Mucosa of stomach (tissue), 1 donor: ENCODE data around the gene ADK.

Source experiments
- H3K27me3 ChIP-seq: one replicate; pipeline ENCODE4 v1.7.0; 2013; ENCODE audit warnings: mild to moderate bottlenecking, low read length; ENCODE audit not compliant: control insufficient read depth, insufficient read depth
- H3K36me3 ChIP-seq: one replicate; pipeline ENCODE4 v1.7.0; 2013; ENCODE audit warnings: low read length; ENCODE audit not compliant: control insufficient read depth, insufficient read depth
- H3K4me1 ChIP-seq: one replicate; pipeline ENCODE4 v1.7.0; 2013; ENCODE audit warnings: mild to moderate bottlenecking, low read length; ENCODE audit not compliant: control insufficient read depth, insufficient read depth
- H3K4me3 ChIP-seq: one replicate; pipeline ENCODE4 v1.7.0; 2013; ENCODE audit warnings: low read length
- H3K9ac ChIP-seq: one replicate; pipeline ENCODE4 v1.7.0; 2013; ENCODE audit warnings: mild to moderate bottlenecking, low read length, moderate library complexity
- H3K9me3 ChIP-seq: one replicate; pipeline ENCODE4 v1.7.0; 2013; ENCODE audit warnings: mild to moderate bottlenecking, low read length, moderate library complexity; ENCODE audit not compliant: control insufficient read depth
- donor health status: Pancreatic carcinoma.

The ADK gene

DNA sequence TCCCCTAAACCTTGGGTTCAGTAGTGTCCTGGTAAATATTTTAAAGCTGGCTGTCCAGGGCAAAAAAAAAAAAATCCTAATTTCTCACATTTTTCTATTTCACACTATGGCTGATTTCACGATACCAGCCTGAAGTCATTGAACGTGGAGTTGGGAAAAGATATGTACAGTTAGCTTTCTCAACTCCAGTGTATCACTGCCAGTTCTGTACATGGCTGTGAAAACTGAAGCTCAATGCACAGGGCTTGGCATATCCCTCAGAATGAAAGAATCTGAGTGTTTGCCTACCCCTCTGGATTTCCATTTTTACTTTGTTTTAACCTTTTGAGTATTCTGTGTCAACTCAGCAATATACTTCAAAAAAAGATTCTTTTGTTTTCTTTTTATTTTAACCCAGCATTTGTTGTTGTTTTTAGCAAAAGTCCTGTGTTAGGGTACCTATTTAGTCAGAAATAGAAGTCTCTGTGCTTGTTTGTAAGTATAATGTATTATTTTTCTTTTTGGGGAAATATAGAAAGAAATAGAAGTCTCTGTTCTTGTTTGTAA lies 274.5 kb downstream of the ADK start:
- Histone ChIP-seq H3K4me3 (no peak overlapping the region), H3K4me1 (no peaks in the 10 kb centered on the region), H3K36me3 (no peaks in the 10 kb centered on the region), H3K9ac (no peak overlapping the region), H3K9me3 (no peaks in the 10 kb centered on the region), H3K27me3 (no peaks in the 10 kb centered on the region)

DNA sequence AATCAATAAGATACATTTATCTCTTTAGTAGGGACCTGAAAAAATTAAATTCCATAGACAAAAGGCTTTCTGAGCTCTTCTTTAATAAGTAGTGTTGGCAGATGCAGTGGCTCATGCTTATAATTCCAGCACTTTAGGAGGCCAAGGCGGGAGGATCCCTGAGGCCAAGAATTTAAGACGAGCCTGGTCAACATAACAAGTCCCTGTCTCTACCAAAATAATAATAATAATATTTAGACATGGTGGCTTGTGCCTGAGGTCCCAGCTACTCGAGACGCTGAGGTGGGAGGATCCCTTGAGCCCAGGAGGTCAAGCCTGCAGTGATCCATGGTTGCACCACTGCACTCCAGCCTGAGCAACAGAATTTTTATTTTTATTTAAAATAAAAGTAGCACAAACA lies 280.8 kb downstream of the ADK start:
- Histone ChIP-seq H3K9me3 (no peaks in the 10 kb centered on the region), H3K27me3 (no peaks in the 10 kb centered on the region), H3K4me1 (no peaks in the 10 kb centered on the region), H3K9ac (no peak overlapping the region), H3K36me3 (no peaks in the 10 kb centered on the region), H3K4me3 (no peak overlapping the region)

DNA sequence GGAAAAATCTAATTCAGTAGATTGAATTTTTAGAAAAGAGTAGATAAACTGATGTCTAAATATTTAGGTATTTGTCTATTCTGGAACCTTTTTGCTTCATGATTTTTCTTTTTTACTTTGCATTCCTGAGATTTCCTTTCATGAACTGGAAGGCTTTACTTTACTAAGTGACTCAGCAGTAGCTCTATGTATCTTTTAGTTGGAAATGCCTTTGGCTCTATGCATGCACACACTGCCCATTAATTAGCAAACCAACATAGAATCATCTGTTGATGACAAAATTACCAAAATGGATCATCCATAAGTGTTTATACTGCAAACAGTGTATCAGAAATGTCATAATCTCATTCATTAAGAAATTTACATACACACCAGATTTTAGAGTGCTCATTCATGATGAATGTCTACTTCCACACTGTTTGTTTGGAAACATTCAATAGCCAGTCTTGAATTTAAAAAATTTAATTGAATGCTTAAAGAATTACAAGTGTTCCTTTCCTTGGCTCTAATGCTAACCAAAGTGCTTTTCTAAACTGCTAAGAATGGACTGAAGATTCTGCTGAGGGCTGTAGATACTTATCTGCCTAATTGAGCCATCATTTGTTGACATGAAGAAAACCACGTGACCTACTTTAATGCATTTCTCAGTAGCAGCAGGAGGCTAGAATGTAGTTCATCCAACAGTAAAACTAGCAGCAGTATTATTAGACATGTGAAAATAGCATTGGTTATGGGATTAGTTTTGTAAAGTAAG lies 282.0 kb downstream of the ADK start:
- Histone ChIP-seq H3K36me3 (no peaks in the 10 kb centered on the region), H3K27me3 (no peaks in the 10 kb centered on the region), H3K9me3 (no peaks in the 10 kb centered on the region), H3K9ac (no peak overlapping the region), H3K4me1 (no peaks in the 10 kb centered on the region), H3K4me3 (no peak overlapping the region)

DNA sequence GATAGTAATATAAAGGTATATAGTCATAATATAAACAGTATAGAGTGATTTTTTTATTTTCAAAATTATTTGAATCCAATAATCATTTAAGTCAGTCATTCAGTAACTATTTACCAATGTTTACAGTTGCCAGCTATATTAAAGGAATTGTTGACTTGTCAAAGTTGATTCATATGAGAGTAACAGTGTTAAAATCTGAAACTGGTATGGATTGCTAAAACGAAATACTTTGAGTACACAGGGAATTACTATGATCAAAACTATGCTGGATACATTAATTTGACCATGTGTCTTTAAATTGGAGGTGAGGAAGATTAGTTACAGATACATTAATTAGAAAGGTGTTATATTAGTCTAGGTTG lies 282.6 kb downstream of the ADK start:
- H3K4me1 ChIP-seq: no peaks in the 10 kb centered on the region
- H3K27me3 ChIP-seq: no peaks in the 10 kb centered on the region
- H3K4me3 ChIP-seq: no peak overlapping the region
- H3K9me3 ChIP-seq: no peaks in the 10 kb centered on the region
- no peak overlapping the region for H3K9ac ChIP-seq
- no peaks in the 10 kb centered on the region for H3K36me3 ChIP-seq

DNA sequence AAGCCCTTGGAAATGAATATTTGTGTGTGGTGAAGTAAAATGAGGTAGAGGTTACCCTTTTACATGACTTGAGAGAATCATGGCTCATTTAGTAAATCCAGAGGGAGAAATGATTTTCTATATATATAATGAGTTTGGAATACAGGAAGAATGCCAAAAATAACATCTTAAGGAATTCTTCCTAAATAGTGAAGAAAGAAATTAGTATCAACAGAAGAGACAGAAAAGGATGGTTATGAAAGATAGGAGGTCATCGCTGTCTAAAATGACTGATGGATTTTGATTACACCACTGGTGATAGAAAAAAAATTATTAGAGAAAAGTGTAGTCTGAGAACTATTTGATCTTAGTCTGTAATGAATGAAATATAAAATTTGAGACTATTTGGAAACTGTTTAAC lies 283.0 kb downstream of the ADK start:
- no peak overlapping the region for H3K4me3 ChIP-seq
- no peak overlapping the region for H3K9ac ChIP-seq
- no peaks in the 10 kb centered on the region for H3K36me3 ChIP-seq
- no peaks in the 10 kb centered on the region for H3K27me3 ChIP-seq
- no peaks in the 10 kb centered on the region for H3K9me3 ChIP-seq
- no peaks in the 10 kb centered on the region for H3K4me1 ChIP-seq

DNA sequence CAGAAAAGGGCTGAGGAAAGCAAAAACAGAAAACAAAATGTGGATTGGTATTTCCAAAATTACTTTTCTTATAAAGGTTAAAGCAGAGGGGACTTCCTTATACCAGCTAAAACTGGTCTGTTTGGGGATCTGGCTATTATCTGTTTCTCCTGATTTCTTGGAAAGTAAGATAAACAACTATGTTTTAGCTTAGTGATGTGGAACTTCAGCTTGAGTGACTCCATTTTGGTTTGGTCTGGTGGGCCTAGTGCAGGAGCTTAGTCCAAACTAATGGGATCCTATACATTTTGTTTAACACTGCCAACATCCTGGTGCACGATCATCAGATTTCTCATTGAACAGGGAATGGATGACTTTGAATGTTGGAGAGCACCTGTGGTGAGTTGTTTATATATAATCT lies 283.5 kb downstream of the ADK start:
- no peaks in the 10 kb centered on the region for H3K9me3 ChIP-seq
- H3K4me1 ChIP-seq: no peaks in the 10 kb centered on the region
- no peak overlapping the region for H3K9ac ChIP-seq
- H3K27me3 ChIP-seq: no peaks in the 10 kb centered on the region
- H3K36me3 ChIP-seq: no peaks in the 10 kb centered on the region
- H3K4me3 ChIP-seq: no peak overlapping the region

DNA sequence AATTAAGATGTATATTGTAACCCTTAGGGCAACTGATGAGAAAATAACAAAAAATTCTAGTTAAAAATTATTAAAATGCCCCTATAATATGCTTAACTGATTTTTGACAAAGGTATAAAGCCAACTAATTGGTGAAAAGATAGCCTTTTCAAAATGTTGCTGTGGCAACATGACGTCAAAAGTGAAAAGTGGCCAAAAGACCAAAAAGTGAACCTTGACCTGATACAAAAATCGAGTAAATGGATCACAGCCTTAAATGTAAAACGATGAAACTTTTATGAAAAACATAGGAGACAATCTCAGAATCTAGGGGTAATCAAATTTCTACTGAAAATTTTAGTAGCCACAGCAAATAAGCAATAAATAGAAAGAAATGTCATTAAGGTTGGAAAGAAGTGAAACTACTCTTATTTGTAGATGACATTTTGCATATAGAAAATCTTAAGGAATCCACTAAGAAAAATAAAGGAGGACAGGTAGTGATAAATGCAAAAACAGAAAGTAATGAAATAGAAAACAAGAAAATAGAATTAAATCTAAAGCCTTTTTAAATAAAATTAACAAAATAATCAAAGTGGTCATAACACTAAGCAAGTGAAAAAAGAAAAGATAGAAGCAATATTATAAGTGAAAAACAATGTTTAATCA lies 285.6 kb downstream of the ADK start:
- Histone ChIP-seq H3K4me1 (no peaks in the 10 kb centered on the region), H3K9ac (no peak overlapping the region), H3K27me3 (no peaks in the 10 kb centered on the region), H3K4me3 (no peak overlapping the region), H3K36me3 (no peaks in the 10 kb centered on the region), H3K9me3 (no peaks in the 10 kb centered on the region)

DNA sequence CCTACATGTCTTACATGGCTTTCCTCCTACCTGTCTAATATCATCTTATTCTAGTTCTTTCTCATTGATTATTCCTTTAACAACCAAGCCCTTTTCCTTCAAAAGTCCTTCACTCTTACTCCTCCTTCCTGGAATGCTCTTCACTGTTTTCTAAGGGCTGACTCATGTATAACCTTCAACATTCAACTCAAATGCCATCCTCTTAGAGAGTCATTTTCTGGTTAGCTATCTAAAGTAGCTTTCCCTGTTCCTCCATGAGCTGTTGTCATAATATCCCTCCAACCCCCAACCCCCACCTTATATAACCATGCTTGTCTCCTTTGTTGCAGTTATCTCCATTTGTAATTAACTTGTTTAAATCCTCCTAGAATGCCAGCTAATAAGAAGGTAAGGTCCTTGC lies 286.8 kb downstream of the ADK start:
- H3K9ac ChIP-seq: no peak overlapping the region
- H3K4me3 ChIP-seq: no peak overlapping the region
- H3K4me1 ChIP-seq: no peaks in the 10 kb centered on the region
- H3K27me3 ChIP-seq: no peaks in the 10 kb centered on the region
- H3K9me3 ChIP-seq: no peaks in the 10 kb centered on the region
- no peaks in the 10 kb centered on the region for H3K36me3 ChIP-seq

DNA sequence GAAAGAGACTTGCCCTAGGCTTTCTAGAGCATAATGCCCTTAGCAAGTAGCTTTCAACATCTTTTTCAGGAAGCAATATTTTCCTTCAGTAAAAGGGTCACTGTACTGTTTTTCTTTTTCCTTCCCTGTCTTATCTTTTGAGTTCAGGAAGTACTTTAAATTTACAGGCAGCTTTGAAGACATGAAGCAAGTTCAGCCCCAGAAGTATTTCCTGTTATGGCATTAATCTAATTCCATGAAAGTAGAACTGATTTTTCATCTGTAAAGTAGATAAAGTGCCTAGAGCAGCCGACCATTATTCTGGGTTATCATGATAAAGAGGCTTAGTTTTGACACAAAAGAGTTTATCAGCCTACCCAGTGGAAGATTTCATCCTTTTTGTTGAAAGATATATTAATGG lies 288.2 kb downstream of the ADK start:
- Histone ChIP-seq H3K9me3 (no peaks in the 10 kb centered on the region), H3K4me3 (no peak overlapping the region)

DNA sequence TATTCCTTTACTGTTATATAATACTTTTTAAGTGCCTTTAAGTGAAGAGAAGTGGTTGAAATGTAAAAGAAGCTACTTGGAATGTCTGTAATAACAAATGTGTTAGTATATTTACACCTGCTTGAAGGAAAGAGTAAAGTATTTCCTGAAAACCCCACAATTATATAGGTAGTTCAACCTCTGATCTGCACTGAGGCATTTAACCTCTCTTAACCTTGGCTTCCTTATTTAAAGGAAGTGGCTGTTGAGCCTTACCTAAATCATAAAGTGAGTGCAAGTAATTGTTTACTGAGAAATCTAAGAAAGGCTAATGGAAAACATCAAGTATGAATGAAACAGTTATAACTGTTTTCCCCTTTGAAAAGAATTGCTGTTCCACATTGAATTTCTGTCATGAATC lies 294.5 kb downstream of the ADK start:
- H3K4me1 ChIP-seq: no peaks in the 10 kb centered on the region
- no peak overlapping the region for H3K9ac ChIP-seq
- no peak overlapping the region for H3K4me3 ChIP-seq
- H3K9me3 ChIP-seq: no peaks in the 10 kb centered on the region
- no peaks in the 10 kb centered on the region for H3K27me3 ChIP-seq
- no peaks in the 10 kb centered on the region for H3K36me3 ChIP-seq

More for the DNA sequence above, 288.2 kb downstream of the ADK start:
- Histone ChIP-seq H3K36me3 (no peaks in the 10 kb centered on the region), H3K9ac (no peak overlapping the region), H3K27me3 (no peaks in the 10 kb centered on the region), H3K4me1 (no peaks in the 10 kb centered on the region)

DNA sequence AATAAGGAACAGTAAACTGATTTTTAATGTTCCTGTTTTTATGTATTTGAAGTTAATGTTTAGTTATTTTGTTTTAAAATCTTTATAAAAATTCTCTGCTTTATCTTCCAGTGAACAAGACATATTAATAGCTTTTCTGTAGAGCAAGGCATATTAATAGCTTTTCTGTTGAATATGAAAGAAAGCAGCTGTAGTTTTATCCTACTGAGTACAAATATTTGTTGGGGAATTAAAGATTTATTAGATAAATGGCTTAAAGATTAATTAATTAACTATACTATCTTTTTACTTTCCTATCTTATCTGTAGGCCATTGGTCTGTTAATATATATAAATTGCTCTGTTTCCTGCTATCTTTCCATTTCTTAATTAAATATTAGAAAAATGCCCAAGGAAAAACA lies 299.6 kb downstream of the ADK start:
- H3K4me3 ChIP-seq: no peak overlapping the region
- H3K9ac ChIP-seq: no peak overlapping the region
- no peaks in the 10 kb centered on the region for H3K9me3 ChIP-seq
- no peaks in the 10 kb centered on the region for H3K36me3 ChIP-seq
- no peaks in the 10 kb centered on the region for H3K27me3 ChIP-seq
- H3K4me1 ChIP-seq: no peaks in the 10 kb centered on the region

DNA sequence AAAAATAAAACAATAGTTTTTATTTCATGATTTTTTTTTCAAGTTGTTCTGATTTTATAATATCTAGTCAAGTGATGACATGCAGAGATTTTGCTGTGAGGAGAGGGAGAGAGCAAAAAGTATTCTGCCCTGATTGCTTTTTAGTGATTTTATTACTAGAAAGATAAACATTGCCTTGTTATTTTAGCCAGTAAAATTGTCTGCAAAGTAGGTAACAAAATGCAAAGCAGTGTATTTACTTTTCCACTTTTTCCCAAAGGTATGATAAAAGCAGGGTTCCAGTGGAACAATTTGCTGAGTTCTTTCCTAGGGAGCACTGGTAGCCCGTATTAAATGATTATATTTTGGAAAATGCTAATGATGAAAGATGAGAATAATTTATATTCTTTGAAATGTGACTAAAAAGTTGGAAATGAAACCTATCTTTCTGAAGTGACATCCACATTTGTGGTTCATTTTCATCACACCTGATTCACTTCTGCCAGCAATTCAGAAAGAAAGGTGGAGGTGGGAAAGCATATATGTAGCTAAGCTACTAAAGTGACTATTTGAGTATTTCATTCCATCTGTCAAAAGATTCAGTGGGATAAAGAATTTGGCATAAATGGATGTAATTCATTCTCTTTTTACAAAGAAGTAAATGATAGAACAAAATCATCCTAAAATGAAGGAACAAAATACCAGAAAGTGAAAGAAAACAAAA lies 300.3 kb downstream of the ADK start:
- Histone ChIP-seq H3K9me3 (no peaks in the 10 kb centered on the region), H3K9ac (no peak overlapping the region), H3K36me3 (no peaks in the 10 kb centered on the region), H3K27me3 (no peaks in the 10 kb centered on the region), H3K4me3 (no peak overlapping the region), H3K4me1 (no peaks in the 10 kb centered on the region)
